ENCODE results near the gene PPCDC.
"Not testable (repeated sequence)": the region's sequence is repeated elsewhere in the genome, so short reads cannot be mapped to it uniquely, and the experiment has no call there.

The PPCDC gene

DNA sequence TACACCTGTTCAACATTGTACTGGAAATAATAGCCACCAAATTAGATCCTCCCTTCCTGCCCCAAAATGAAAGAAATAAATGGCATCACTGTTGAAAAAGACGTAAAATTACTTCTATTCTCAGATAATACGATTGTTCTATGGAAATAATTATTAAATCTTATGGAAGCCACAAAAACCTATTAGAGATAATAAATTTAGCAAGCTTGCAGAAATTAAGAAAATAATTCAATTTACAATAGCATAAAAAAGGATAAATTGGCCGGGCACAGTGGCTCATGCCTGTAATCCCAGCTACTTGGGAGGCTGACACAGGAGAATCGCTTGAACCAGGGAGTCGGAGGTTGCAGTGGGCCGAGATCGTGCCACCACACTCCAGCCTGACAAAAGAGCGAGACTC lies 57.8 kb downstream of the PPCDC start:
- peaks cover 7% of the 10 kb centered on the region for H3K36me3 Mint-ChIP-seq (ENCODE audit: low read depth)
- ATAC-seq, result no peak
- no peak overlapping the region for H3K4me3 Mint-ChIP-seq
- H3K27ac Mint-ChIP-seq, result no peak overlapping the region
- no peak for DNase-seq
- H3K27me3 Mint-ChIP-seq, result peaks cover 41% of the 10 kb centered on the region
- H3K9me3 Mint-ChIP-seq, result peaks cover under 1% of the 10 kb centered on the region
- peaks cover 12% of the 10 kb centered on the region for H3K4me1 Mint-ChIP-seq

DNA sequence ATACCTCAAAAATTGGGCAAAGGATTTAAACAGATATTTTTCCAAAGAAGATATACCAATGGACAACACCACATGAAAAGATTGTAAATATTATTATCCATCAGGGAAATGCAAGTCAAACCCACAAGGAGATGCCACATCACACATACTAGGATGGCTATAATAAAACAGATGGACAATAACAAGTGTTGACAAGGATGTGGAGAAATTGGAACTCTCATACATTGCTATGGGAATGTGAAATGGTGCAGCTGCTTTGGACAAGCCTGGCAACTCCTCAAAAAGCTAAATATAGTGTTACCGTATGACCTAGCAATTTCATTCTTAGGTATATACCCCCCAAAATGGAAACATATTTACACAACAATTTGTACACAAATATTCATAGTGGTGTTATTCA lies 59.3 kb downstream of the PPCDC start:
- no peak overlapping the region for H3K4me3 Mint-ChIP-seq
- H3K27me3 Mint-ChIP-seq, result peaks cover 43% of the 10 kb centered on the region
- DNase-seq (no peak), ATAC-seq (no peak)
- peaks cover 7% of the 10 kb centered on the region for H3K4me1 Mint-ChIP-seq
- no peak overlapping the region for H3K27ac Mint-ChIP-seq
- peaks cover 9% of the 10 kb centered on the region for H3K9me3 Mint-ChIP-seq
- H3K36me3 Mint-ChIP-seq (ENCODE audit: low read depth), result peaks cover 15% of the 10 kb centered on the region

DNA sequence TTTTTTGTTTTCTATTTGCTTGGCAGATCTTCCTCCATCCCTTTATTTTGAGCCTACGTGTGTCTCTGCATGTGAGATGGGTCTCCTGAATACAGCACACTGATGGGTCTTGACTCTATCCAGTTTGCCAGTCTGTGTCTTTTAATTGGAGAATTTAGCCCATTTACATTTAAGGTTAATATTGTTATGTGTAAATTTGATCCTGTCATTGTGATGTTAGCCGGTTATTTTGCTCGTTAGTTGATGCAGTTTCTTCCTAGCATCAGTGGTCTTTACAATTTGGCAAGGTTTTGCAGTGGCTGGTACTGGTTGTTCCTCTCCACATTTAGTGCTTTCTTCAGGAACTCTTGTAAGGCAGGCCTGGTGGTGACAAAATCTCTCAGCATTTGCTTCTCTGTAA lies 62.3 kb downstream of the PPCDC start:
- ATAC-seq, H3K9me3 Mint-ChIP-seq, H3K27ac Mint-ChIP-seq, DNase-seq, H3K4me3 Mint-ChIP-seq, H3K4me1 Mint-ChIP-seq: not testable (repeated sequence)
- Mint-ChIP-seq H3K36me3 (ENCODE audit: low read depth) (peaks cover 12% of the 10 kb centered on the region), H3K27me3 (peaks cover 39% of the 10 kb centered on the region)

DNA sequence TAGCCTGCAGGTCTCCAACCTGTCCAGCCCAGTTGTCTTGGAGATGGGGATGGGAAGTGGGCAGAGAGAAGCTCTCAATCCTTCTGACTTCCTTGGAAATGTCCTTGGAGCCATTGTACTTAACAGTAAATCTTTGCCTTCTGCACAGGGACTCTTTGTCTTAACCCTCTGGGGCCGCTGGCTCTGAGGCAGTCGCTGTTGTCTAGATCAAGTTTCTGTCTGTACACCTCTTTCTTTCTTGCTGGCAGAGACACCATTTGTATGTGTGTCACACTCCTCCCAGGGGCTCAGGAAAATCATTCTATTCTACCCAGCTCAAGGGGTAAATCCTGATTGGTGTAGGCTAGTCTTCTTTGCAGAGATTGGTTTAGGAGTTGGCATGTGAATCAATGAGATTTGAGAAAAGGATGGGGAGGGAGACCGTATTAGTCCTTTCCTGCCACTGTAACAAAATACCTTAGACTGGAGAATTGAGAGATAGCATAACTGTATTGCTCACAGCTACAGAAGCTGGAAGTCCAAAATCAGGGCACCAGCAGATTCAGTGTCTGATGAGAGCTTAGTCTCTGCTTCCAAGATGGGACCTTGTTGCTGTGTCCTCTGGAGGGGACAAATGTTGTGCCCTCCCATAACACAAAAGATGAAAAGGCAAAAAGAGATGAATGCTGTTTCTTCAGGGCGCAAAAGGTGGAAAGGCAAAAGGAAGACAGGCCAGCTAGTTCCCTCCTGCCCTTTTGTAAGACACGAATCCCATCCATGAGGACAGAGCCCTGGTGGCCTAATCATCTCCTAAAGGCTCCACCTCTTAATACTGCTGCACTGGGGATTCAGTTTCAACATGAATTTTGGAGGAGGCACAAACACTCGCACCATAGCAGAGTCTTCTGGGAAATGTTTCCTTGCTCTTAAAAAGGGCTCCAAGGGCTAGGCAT lies 66.3 kb downstream of the PPCDC start:
- Mint-ChIP-seq H3K4me1 (peaks cover 23% of the 10 kb centered on the region), H3K27ac (no peak overlapping the region)
- no peak for ATAC-seq

DNA sequence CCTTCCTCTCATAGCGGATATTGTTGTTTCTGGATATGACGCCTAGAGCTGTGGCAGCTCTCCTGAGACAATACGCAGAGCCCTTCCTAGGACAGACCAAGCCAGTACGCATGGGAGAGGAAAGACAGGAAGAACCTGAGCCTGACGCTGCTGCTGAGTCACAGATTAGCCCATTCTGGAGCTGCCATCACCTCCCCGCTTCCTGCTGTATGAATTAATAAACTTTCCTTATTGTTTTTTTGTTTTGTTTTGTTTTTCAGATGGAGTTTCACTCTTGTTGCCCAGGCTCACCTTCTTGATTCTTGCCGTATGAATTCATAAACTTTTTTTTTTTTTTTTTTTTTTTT lies 67.0 kb downstream of the PPCDC start:
- peaks cover 16% of the 10 kb centered on the region for H3K36me3 Mint-ChIP-seq (ENCODE audit: low read depth)
- peaks cover 21% of the 10 kb centered on the region for H3K27me3 Mint-ChIP-seq
- no peak overlapping the region for H3K27ac Mint-ChIP-seq
- ATAC-seq (no peak), DNase-seq (no peak)
- H3K4me1 Mint-ChIP-seq, result peaks cover 29% of the 10 kb centered on the region
- H3K4me3 Mint-ChIP-seq, result no peak overlapping the region
- peaks cover 13% of the 10 kb centered on the region for H3K9me3 Mint-ChIP-seq

More for the DNA sequence above, 66.3 kb downstream of the PPCDC start:
- peaks cover 13% of the 10 kb centered on the region for H3K9me3 Mint-ChIP-seq
- no peak overlapping the region for H3K4me3 Mint-ChIP-seq
- no peak for DNase-seq
- H3K36me3 Mint-ChIP-seq (ENCODE audit: low read depth), result peaks cover 17% of the 10 kb centered on the region
- H3K27me3 Mint-ChIP-seq, result peaks cover 26% of the 10 kb centered on the region

DNA sequence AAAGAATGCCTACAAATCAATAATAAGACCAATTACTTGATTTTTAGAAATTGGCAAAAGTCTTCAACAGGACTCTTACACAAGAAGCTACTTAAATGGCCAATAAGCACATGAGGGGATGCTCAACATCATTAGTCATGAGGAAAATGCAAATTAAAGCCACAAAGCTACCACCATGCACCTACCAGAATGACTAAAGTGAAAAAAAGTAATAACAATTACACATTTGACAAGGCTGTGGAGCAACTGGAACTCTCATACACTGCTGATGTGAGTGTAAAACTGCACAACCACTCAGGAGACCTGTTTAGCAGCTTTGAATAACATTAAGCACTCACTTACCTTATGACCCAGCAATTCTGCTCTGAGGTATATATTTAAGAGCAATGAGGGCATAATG lies 68.4 kb downstream of the PPCDC start:
- no peak overlapping the region for H3K4me3 Mint-ChIP-seq
- peak; percentile 99 for ATAC-seq
- H3K27me3 Mint-ChIP-seq, result peaks cover 19% of the 10 kb centered on the region
- H3K4me1 Mint-ChIP-seq, result peaks cover 38% of the 10 kb centered on the region
- peaks cover 7% of the 10 kb centered on the region for H3K9me3 Mint-ChIP-seq
- peak overlapping the region; percentile 56 for H3K27ac Mint-ChIP-seq
- DNase-seq, result no peak
- peaks cover 9% of the 10 kb centered on the region for H3K36me3 Mint-ChIP-seq (ENCODE audit: low read depth)

DNA sequence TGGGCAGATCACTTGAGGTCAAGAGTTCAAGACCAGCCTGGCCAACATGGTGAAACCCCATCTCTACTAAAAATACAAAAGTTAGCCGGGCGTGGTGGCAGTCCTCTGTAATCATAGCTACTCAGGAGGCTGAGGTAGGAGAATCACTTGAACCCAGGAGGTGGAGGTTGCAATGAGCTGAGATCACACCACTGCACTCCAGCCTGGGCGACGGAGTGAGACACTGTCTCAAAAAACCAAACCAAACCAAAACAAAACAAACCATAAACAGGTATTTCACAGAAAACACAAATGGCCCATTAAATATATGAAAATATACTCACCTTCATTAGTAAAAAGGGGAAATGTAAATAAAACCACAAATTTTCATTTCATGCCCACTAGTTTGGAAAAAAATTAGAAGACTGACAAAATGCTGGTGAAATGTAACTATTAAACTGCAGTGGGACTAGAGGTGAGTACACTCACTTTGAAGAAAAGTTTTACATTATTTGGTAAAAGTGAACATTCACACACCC lies 71.6 kb downstream of the PPCDC start:
- H3K36me3 Mint-ChIP-seq (ENCODE audit: low read depth); ATAC-seq; H3K27ac Mint-ChIP-seq; H3K4me3 Mint-ChIP-seq; DNase-seq; H3K9me3 Mint-ChIP-seq: not testable (repeated sequence)
- H3K4me1 Mint-ChIP-seq, result peaks cover 39% of the 10 kb centered on the region
- peaks cover 27% of the 10 kb centered on the region for H3K27me3 Mint-ChIP-seq

DNA sequence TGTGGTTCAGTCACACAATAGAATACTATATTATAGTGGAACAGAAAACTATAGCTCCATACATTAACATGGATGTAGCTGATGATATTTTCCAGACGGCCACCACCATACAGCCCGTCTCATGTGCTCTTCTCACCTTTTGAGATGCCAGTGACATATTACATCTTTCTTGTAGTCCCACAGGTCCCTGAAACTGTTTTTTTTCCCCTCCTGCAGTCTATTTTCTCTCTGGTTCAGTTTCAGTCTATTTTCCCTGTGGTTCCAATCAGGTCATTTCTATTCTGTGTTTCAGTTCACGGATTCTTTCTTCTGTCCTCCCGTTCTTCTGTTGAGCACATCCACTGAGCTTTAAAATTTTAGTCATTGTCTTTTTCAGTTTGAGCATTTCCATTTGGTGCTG lies 72.2 kb downstream of the PPCDC start:
- no peak for ATAC-seq
- Mint-ChIP-seq H3K4me3 (no peak overlapping the region), H3K36me3 (ENCODE audit: low read depth) (peaks cover 5% of the 10 kb centered on the region), H3K9me3 (peaks cover 4% of the 10 kb centered on the region), H3K27ac (no peak overlapping the region), H3K4me1 (peaks cover 33% of the 10 kb centered on the region), H3K27me3 (peaks cover 22% of the 10 kb centered on the region)
- no peak for DNase-seq

DNA sequence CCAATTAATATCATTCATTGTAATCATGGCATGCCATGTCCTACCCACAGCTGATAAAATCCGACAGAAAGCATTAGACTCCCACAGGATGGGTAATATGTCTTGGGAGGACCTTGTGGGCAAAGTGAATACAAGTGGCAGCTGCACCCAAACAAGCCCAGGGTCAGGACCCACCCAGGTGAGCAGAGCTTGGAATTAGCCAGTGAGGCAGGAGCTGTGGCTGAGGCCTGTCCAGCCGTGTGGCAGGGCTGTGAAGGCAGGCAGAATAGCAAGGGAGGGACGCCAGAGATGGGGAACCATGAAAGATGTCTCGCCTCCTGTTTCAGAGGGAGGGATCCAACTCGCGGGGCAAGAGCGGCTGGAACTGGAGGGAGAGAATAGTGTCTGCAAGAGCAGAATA lies 74.5 kb downstream of the PPCDC start:
- DNase-seq, result no peak
- Mint-ChIP-seq H3K27ac (no peak overlapping the region), H3K4me1 (peaks cover 20% of the 10 kb centered on the region), H3K4me3 (no peak overlapping the region), H3K27me3 (peaks cover 32% of the 10 kb centered on the region), H3K9me3 (no peaks in the 10 kb centered on the region), H3K36me3 (ENCODE audit: low read depth) (peaks cover 2% of the 10 kb centered on the region)
- ATAC-seq, result no peak

DNA sequence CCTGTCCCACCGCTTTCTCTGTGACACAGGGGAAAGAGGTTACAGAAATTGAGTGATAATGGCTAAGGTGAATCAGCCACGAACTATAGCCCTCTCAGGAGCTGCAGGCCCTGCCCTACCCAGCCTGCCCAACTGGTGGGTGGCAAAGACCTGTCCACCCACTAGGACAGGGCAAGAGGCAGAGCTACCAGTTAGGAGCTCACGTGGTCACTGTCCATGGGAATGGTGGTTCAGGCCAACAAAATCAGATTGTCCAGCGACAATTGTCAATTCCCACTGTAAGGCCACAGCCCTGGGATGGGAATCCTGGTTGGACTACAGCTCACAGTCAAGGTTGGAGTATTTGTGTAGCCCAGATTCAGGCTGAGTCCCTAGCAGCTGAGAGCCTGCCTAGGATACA lies 75.0 kb downstream of the PPCDC start:
- ATAC-seq (peak; percentile 34), DNase-seq (no peak)
- Mint-ChIP-seq H3K4me3 (no peak overlapping the region), H3K9me3 (no peaks in the 10 kb centered on the region), H3K4me1 (peaks cover 20% of the 10 kb centered on the region), H3K27ac (no peak overlapping the region), H3K36me3 (ENCODE audit: low read depth) (peaks cover 2% of the 10 kb centered on the region), H3K27me3 (peaks cover 37% of the 10 kb centered on the region)
